ENCODE measurements around the gene ALS2.
"Not testable (repeated sequence)": the region's sequence is repeated elsewhere in the genome, so short reads cannot be mapped to it uniquely, and the experiment has no call there.

The ALS2 gene

GRCh38 chr2:201793631-201794030 is 12.9 kb upstream of the ALS2 start:
- DNase-seq, result no peak

- DNase-seq, result no peak
These were observed 10.3 kb upstream of the ALS2 start for GRCh38 chr2:201790989-201791388.

- no peak for DNase-seq
These were observed 9.6 kb upstream of the ALS2 start for GRCh38 chr2:201790291-201790690.

GRCh38 chr2:201789395-201789794 is 8.7 kb upstream of the ALS2 start:
- DNase-seq, result no peak

- no peak for DNase-seq
These were observed 7.6 kb upstream of the ALS2 start for GRCh38 chr2:201788371-201788770.

GRCh38 chr2:201786471-201786870 is 5.7 kb upstream of the ALS2 start:
- DNase-seq, result no peak

GRCh38 chr2:201785135-201785534 is 4.4 kb upstream of the ALS2 start:
- DNase-seq, result no peak

- DNase-seq, result no peak
These were observed 3.8 kb upstream of the ALS2 start for GRCh38 chr2:201784563-201784962.

GRCh38 chr2:201781557-201782051 is 871 bp upstream of the ALS2 start:
- DNase-seq, result peak; percentile 20

- DNase-seq, result no peak
These were observed 646 bp downstream of the ALS2 start for GRCh38 chr2:201779901-201780673.

GRCh38 chr2:201777869-201778268 is 2.9 kb downstream of the ALS2 start:
- no peak for DNase-seq

- DNase-seq, result no peak
These were observed 3.7 kb downstream of the ALS2 start for GRCh38 chr2:201777043-201777442.

GRCh38 chr2:201775326-201775725 is 5.4 kb downstream of the ALS2 start:
- DNase-seq, result no peak

- DNase-seq, result no peak
These were observed 6.2 kb downstream of the ALS2 start for GRCh38 chr2:201774546-201774945.

GRCh38 chr2:201773990-201774389 is 6.7 kb downstream of the ALS2 start:
- DNase-seq, result no peak

- DNase-seq, result no peak
These were observed 10.9 kb downstream of the ALS2 start for GRCh38 chr2:201769666-201770373.

- no peak for DNase-seq
These were observed 11.8 kb downstream of the ALS2 start for GRCh38 chr2:201768918-201769317.

- no peak for DNase-seq
These were observed 14.9 kb downstream of the ALS2 start for GRCh38 chr2:201765799-201766198.

GRCh38 chr2:201764469-201764868 is 16.3 kb downstream of the ALS2 start:
- not testable (repeated sequence) for DNase-seq

- no peak for DNase-seq
These were observed 19.6 kb downstream of the ALS2 start for GRCh38 chr2:201761101-201761500.

GRCh38 chr2:201759567-201759966 is 21.2 kb downstream of the ALS2 start:
- no peak for DNase-seq

- no peak for DNase-seq
These were observed 21.9 kb downstream of the ALS2 start for GRCh38 chr2:201758873-201759272.

GRCh38 chr2:201758234-201758633 is 22.5 kb downstream of the ALS2 start:
- DNase-seq, result no peak

GRCh38 chr2:201754717-201755415 is 25.9 kb downstream of the ALS2 start:
- DNase-seq, result no peak

All from stimulated activated CD4-positive, alpha-beta T cell treated with anti-CD3 and anti-CD28 coated beads, Interleukin-15, amount 100 ng/mL, for 24 hours (primary cell).